ENCODE results near the gene TMEM220. TPM values are rescaled to one million over a fixed set of nuclear protein-coding genes. Genes with fewer than 3 reads are reported as not detected.

The TMEM220 gene
- total and polyA plus RNA-seq, 2 experiments from 2014 or later, result 10.5 to 30.0 TPM

DNA sequence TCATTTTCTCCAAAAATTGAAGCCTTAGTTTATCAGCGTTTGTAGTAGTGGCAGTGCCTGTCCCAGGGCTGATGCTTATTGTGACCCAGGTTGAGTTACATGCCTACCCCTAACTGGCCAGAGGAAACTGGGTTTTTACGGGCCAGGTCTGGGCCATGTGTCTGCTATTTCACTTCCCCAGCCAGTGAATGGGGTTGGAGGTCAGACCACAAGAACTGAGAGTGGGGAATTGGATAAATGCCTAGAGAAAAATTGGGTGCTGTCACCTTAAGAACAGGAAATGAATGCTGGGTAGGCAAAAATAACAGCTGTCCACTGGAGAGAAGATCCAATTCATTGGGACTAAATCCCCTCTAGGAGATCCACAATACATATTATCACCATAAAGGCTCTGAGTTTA lies 27.2 kb downstream of the TMEM220 start:
- H3K27me3 ChIP-seq, result no peaks in the 10 kb centered on the region
- no peak overlapping the region for H3K4me3 ChIP-seq
- H3K9me3 ChIP-seq (ENCODE audit: low read depth), result no peaks in the 10 kb centered on the region
- peaks cover 5% of the 10 kb centered on the region for H3K4me1 ChIP-seq (ENCODE audit: insufficient read depth)
- H2AFZ ChIP-seq, result no peak overlapping the region
- peaks cover 50% of the 10 kb centered on the region for H3K79me2 ChIP-seq
- DNase-seq (ENCODE audit: low spot score), result no peak
- 69% methylated on average over 2 of the region's 2 CpGs for WGBS (ENCODE audit: low lambda C conversion rate, missing lambda C conversion rate)
- H4K20me1 ChIP-seq (ENCODE audit: insufficient read depth, poor library complexity, severe bottlenecking), result no peaks in the 10 kb centered on the region
- no peaks in the 10 kb centered on the region for H3K36me3 ChIP-seq (replicated peaks; ENCODE audit: insufficient read depth, low read depth)
- TF ChIP-seq EZH2phosphoT487 (IDR thresholded peaks at IDR 0.05; ENCODE audit: low read depth, severe bottlenecking, unreplicated experiment) (no peak), EZH2 (IDR thresholded peaks at IDR 0.05; ENCODE audit: borderline replicate concordance) (no peak)
- TF ChIP-seq, protein P1, sequence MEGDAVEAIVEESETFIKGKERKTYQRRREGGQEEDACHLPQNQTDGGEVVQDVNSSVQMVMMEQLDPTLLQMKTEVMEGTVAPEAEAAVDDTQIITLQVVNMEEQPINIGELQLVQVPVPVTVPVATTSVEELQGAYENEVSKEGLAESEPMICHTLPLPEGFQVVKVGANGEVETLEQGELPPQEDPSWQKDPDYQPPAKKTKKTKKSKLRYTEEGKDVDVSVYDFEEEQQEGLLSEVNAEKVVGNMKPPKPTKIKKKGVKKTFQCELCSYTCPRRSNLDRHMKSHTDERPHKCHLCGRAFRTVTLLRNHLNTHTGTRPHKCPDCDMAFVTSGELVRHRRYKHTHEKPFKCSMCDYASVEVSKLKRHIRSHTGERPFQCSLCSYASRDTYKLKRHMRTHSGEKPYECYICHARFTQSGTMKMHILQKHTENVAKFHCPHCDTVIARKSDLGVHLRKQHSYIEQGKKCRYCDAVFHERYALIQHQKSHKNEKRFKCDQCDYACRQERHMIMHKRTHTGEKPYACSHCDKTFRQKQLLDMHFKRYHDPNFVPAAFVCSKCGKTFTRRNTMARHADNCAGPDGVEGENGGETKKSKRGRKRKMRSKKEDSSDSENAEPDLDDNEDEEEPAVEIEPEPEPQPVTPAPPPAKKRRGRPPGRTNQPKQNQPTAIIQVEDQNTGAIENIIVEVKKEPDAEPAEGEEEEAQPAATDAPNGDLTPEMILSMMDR (IDR thresholded peaks at IDR 0.05; ENCODE audit: poor library complexity), result no peak
- H3K9me2 ChIP-seq (replicated peaks; ENCODE audit: insufficient read depth), result no peaks in the 10 kb centered on the region
- H3K4me2 ChIP-seq, result no peak overlapping the region
- no peak overlapping the region for H3K27ac ChIP-seq

DNA sequence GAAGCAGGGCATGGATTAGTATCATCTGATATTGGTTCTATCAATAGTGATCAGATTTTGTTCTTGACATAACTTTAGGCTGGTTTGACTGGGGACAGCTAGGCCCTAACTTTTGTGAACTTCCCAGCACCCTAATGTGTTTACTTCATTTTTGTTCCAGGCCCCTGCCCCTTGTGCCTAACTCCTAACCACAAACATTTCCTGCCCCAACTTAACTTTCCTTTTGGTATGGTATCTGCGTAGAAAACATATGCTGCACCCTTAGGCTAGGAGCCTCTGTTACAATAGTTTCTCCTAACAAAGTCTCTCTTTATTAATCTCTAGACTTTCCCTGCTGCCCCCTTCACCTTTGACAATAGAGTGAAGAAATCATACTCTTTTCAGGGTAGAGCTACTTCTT lies 30.0 kb downstream of the TMEM220 start:
- TF ChIP-seq EZH2 (IDR thresholded peaks at IDR 0.05; ENCODE audit: borderline replicate concordance), result no peak
- TF ChIP-seq, protein P1 (IDR thresholded peaks at IDR 0.05; ENCODE audit: poor library complexity), result no peak
- TF ChIP-seq EZH2phosphoT487 (IDR thresholded peaks at IDR 0.05; ENCODE audit: low read depth, severe bottlenecking, unreplicated experiment), result no peak
- no peaks in the 10 kb centered on the region for H3K36me3 ChIP-seq (replicated peaks; ENCODE audit: insufficient read depth, low read depth)
- no peak overlapping the region for H3K27ac ChIP-seq
- no peaks in the 10 kb centered on the region for H3K27me3 ChIP-seq
- no peak overlapping the region for H3K4me2 ChIP-seq
- no peaks in the 10 kb centered on the region for H3K9me3 ChIP-seq (ENCODE audit: low read depth)
- peaks cover 74% of the 10 kb centered on the region for H3K79me2 ChIP-seq
- H4K20me1 ChIP-seq (ENCODE audit: insufficient read depth, poor library complexity, severe bottlenecking), result no peaks in the 10 kb centered on the region
- H3K9me2 ChIP-seq (replicated peaks; ENCODE audit: insufficient read depth), result no peaks in the 10 kb centered on the region
- H3K4me1 ChIP-seq (ENCODE audit: insufficient read depth), result peaks cover 12% of the 10 kb centered on the region
- WGBS (ENCODE audit: low lambda C conversion rate, missing lambda C conversion rate), result 96% methylated on average over 1 of the region's 1 CpG
- no peak overlapping the region for H2AFZ ChIP-seq
- no peak for DNase-seq (ENCODE audit: low spot score)
- no peak overlapping the region for H3K4me3 ChIP-seq

DNA sequence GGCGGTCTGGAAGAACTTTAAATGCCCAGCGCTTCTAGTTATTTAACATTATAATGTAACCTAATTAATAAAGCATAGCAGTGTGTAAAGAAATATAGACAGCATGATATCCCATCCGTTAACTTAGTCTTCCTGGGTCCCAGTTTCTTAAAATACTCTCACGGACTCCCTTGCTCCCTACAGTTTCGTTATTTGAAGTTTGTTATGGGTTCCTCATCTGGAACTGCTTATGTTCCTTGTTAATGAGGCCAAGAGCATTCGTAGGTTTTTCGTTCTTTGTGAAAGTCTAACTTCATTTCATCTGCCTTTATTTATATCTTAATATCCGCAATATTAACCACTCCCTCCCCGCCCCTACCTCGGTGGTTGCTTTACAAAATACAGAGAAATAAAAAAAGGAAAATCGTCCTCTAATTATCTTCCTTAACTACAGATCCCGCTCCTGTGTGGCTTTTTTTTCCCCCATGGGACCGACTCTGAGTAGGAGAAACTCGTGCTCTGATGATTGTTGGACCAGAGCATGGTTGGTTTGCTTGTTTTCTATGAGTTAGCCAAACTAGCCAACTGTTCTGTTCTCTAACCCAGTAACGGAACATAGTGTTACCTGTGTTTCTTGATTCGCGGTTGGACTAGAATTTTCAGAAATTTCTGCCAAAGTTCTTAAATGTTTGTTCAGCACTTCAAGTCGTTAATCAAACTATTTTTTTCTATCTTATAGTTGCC lies 31.6 kb downstream of the TMEM220 start:
- H3K4me1 ChIP-seq (ENCODE audit: insufficient read depth), result peaks cover 12% of the 10 kb centered on the region
- no peak for DNase-seq (ENCODE audit: low spot score)
- peaks cover 83% of the 10 kb centered on the region for H3K79me2 ChIP-seq
- TF ChIP-seq EZH2 (IDR thresholded peaks at IDR 0.05; ENCODE audit: borderline replicate concordance) (no peak), EZH2phosphoT487 (IDR thresholded peaks at IDR 0.05; ENCODE audit: low read depth, severe bottlenecking, unreplicated experiment) (no peak)
- TF ChIP-seq, protein P1 (IDR thresholded peaks at IDR 0.05; ENCODE audit: poor library complexity), result no peak
- H3K9me3 ChIP-seq (ENCODE audit: low read depth), result no peaks in the 10 kb centered on the region
- peak overlapping the region; percentile 95 for H3K4me3 ChIP-seq
- H3K36me3 ChIP-seq (replicated peaks; ENCODE audit: insufficient read depth, low read depth), result no peaks in the 10 kb centered on the region
- H4K20me1 ChIP-seq (ENCODE audit: insufficient read depth, poor library complexity, severe bottlenecking), result no peaks in the 10 kb centered on the region
- no peaks in the 10 kb centered on the region for H3K9me2 ChIP-seq (replicated peaks; ENCODE audit: insufficient read depth)
- peak overlapping the region; percentile 80 for H3K4me2 ChIP-seq
- H3K27me3 ChIP-seq, result no peaks in the 10 kb centered on the region
- peak overlapping the region; percentile 88 for H2AFZ ChIP-seq
- H3K27ac ChIP-seq, result peak overlapping the region; percentile 96
- WGBS (ENCODE audit: low lambda C conversion rate, missing lambda C conversion rate), result 19% methylated on average over 18 of the region's 18 CpGs

Data from hepatocyte (in vitro differentiated cells).